H1 (cell line): ENCODE measurements around the gene SLC19A3. TPM values are rescaled to one million over a fixed set of nuclear protein-coding genes. Genes with fewer than 3 reads are reported as not detected.

Experiments
- CTCF ChIA-PET: fragments of 300-600 bp; sonication (Branson Sonifier 250); formaldehyde crosslinking; loops from one replicate; lab custom pipeline; 2021; ENCODE audit not compliant: partially characterized antibody; lab: Charles Lee
- POLR2A ChIA-PET: fragments of 300-600 bp; sonication (Branson Sonifier 250); formaldehyde crosslinking; loops from one replicate; lab custom pipeline; 2021; ENCODE audit warnings: inconsistent platforms; ENCODE audit not compliant: partially characterized antibody; lab: Charles Lee
- DNase-seq, 2 experiments: peaks; one replicate each; pipeline versions ENCODE4 v3.0.0 to v3.0.0-alpha.2; 2010 to 2022; ENCODE audit warnings: low spot score in 2 of 2, low read depth in 1 of 2, mixed read lengths in 1 of 2
- FAIRE-seq: peaks from 2 replicates; lab custom pipeline; 2011; peaks lifted over from hg19 to GRCh38; lab: Jason Lieb, UNC
- H2AFZ ChIP-seq: 2 replicates; pipeline ENCODE4 v1.8.1; 2012; ENCODE audit warnings: low read length, inconsistent platforms
- H2AK5ac ChIP-seq: 2 replicates; pipeline ENCODE4 v1.6.1; 2013; ENCODE audit warnings: low read depth, low read length
- H2BK120ac ChIP-seq: replicated peaks from 2 replicates; pipeline ENCODE3; 2013; ENCODE audit warnings: low read depth, low read length, inconsistent platforms
- H2BK12ac ChIP-seq: 2 replicates; pipeline ENCODE4 v1.6.1; 2013; ENCODE audit warnings: low read depth, low read length
- H2BK15ac ChIP-seq: 2 replicates; pipeline ENCODE4 v1.6.1; 2013; ENCODE audit warnings: low read length
- H2BK20ac ChIP-seq: 2 replicates; pipeline ENCODE4 v1.6.1; 2013; ENCODE audit warnings: low read length
- H2BK5ac ChIP-seq: 2 replicates; pipeline ENCODE4 v1.6.1; 2013; ENCODE audit warnings: low read depth, low read length
- H3K14ac ChIP-seq: 2 replicates; pipeline ENCODE4 v1.6.1; 2013; ENCODE audit warnings: inconsistent platforms; ENCODE audit not compliant: insufficient read length
- H3K18ac ChIP-seq: 2 replicates; pipeline ENCODE4 v1.6.1; 2013; ENCODE audit warnings: low read length; ENCODE audit errors: extremely low read depth
- H3K23ac ChIP-seq: 2 replicates; pipeline ENCODE4 v1.6.1; 2013; ENCODE audit warnings: inconsistent platforms; ENCODE audit not compliant: insufficient read length
- H3K23me2 ChIP-seq: 2 replicates; pipeline ENCODE4 v1.6.1; 2013; ENCODE audit warnings: low read depth, low read length
- H3K27ac ChIP-seq: 2 replicates; pipeline ENCODE4 v1.6.1; 2011; ENCODE audit warnings: low read depth, low read length, inconsistent platforms
- H3K27me3 ChIP-seq, 4 experiments: replicated peaks in 1 of 4; 1 replicate in 1 of 4; 2 replicates in 3 of 4; pipeline versions ENCODE4 v1.6.1 to v1.8.1; 2011 to 2013; ENCODE audit warnings: low read length in 3 of 4, mild to moderate bottlenecking in 3 of 4, inconsistent platforms in 2 of 4, mixed read lengths in 2 of 4, moderate library complexity in 1 of 4; ENCODE audit not compliant: control insufficient read depth in 3 of 4, insufficient read depth in 3 of 4; ENCODE audit errors: extremely low read depth in 1 of 4
- H3K36me3 ChIP-seq, 4 experiments: 2 replicates each; pipeline versions ENCODE4 v1.6.1 to v1.8.1; 2011 to 2013; ENCODE audit warnings: mild to moderate bottlenecking in 4 of 4, low read length in 3 of 4, moderate library complexity in 2 of 4, control low read depth in 1 of 4, inconsistent platforms in 1 of 4; ENCODE audit not compliant: insufficient read depth in 4 of 4, control insufficient read depth in 2 of 4
- H3K4ac ChIP-seq: replicated peaks from 2 replicates; pipeline ENCODE3; 2013; ENCODE audit warnings: low read length, low read depth, mixed read lengths, inconsistent platforms; ENCODE audit not compliant: insufficient read length
- H3K4me1 ChIP-seq, 4 experiments: replicated peaks in 1 of 4; 1 replicate in 1 of 4; 2 replicates in 3 of 4; pipeline versions ENCODE4 v1.6.1 to v1.8.1; 2011 to 2013; ENCODE audit warnings: low read length in 3 of 4, inconsistent platforms in 2 of 4, mixed read lengths in 1 of 4; ENCODE audit not compliant: insufficient read depth in 4 of 4, control insufficient read depth in 3 of 4
- H3K4me2 ChIP-seq, 2 experiments: 2 replicates each; pipeline versions ENCODE4 v1.6.1 to v1.8.1; 2011 to 2013; ENCODE audit warnings: low read depth in 2 of 2, low read length in 2 of 2, control low read depth in 1 of 2, inconsistent platforms in 1 of 2, mild to moderate bottlenecking in 1 of 2; ENCODE audit not compliant: insufficient read depth in 1 of 2
- H3K4me3 ChIP-seq, 4 experiments: fragments of 200-600, 300-600 bp in 1 of 4; sonication (generic), shearing (Covaris generic), sonication (Bioruptor Twin) in 1 of 4; 2 replicates each; pipeline versions ENCODE4 v1.5.1 to v1.8.1; 2011 to 2016; ENCODE audit warnings: low read length in 4 of 4, low read depth in 3 of 4, control low read depth in 2 of 4, inconsistent platforms in 2 of 4, mild to moderate bottlenecking in 2 of 4, mixed read lengths in 1 of 4, moderate library complexity in 1 of 4; ENCODE audit not compliant: insufficient read depth in 2 of 4; ENCODE audit errors: extremely low read depth in 1 of 4
- H3K56ac ChIP-seq: replicated peaks from 2 replicates; pipeline ENCODE3; 2013; ENCODE audit warnings: low read depth, mild to moderate bottlenecking, mixed read lengths, low read length, inconsistent platforms; ENCODE audit not compliant: insufficient read length
- H3K79me1 ChIP-seq: 2 replicates; pipeline ENCODE4 v1.6.1; 2013; ENCODE audit warnings: low read depth, low read length, control low read depth
- H3K79me2 ChIP-seq, 2 experiments: 2 replicates each; pipeline versions ENCODE4 v1.6.1 to v1.8.1; 2012 to 2013; ENCODE audit warnings: low read length in 2 of 2, mild to moderate bottlenecking in 2 of 2, inconsistent platforms in 1 of 2; ENCODE audit not compliant: insufficient read depth in 2 of 2, control insufficient read depth in 1 of 2
- H3K9ac ChIP-seq, 4 experiments: replicated peaks in 1 of 4; 1 replicate in 1 of 4; 2 replicates in 3 of 4; pipeline versions ENCODE4 v1.6.1 to v1.8.1; 2011 to 2013; ENCODE audit warnings: low read depth in 3 of 4, low read length in 3 of 4, control low read depth in 2 of 4, mild to moderate bottlenecking in 2 of 4, moderate library complexity in 2 of 4, inconsistent platforms in 1 of 4; ENCODE audit errors: extremely low read depth in 1 of 4
- H3K9me3 ChIP-seq, 2 experiments: 2 replicates each; pipeline versions ENCODE4 v1.6.1 to v1.8.1; 2012 to 2013; ENCODE audit warnings: mild to moderate bottlenecking in 2 of 2, moderate library complexity in 2 of 2, control low read depth in 1 of 2, inconsistent platforms in 1 of 2, low read depth in 1 of 2, low read length in 1 of 2, mixed read lengths in 1 of 2; ENCODE audit not compliant: insufficient read depth in 2 of 2
- H4K20me1 ChIP-seq, 2 experiments: replicated peaks in 1 of 2; 2 replicates each; pipeline versions ENCODE3 to v1.8.1; 2011 to 2013; ENCODE audit warnings: inconsistent platforms in 2 of 2, low read length in 2 of 2, mild to moderate bottlenecking in 1 of 2; ENCODE audit not compliant: insufficient read depth in 2 of 2, control insufficient read depth in 1 of 2
- H4K5ac ChIP-seq: 2 replicates; pipeline ENCODE4 v1.6.1; 2013; ENCODE audit warnings: low read length, low read depth, mixed read lengths, inconsistent platforms; ENCODE audit not compliant: insufficient read length
- H4K8ac ChIP-seq: 2 replicates; pipeline ENCODE4 v1.8.0; 2013; ENCODE audit warnings: mild to moderate bottlenecking, moderate library complexity, low read length, inconsistent platforms; ENCODE audit not compliant: insufficient read depth; ENCODE audit errors: extremely low read depth
- H4K91ac ChIP-seq: replicated peaks from 2 replicates; pipeline ENCODE3; 2013; ENCODE audit warnings: low read length, mixed read lengths, inconsistent platforms; ENCODE audit not compliant: insufficient read length
- CBX8 ChIP-seq: fragments of 300-800, 300-1000 bp; sonication (generic); IDR thresholded peaks from 2 replicates; pipeline ENCODE4 v1.7.1; 2016; ENCODE audit warnings: low read depth, low read length, borderline replicate concordance
- CEBPB ChIP-seq: IDR thresholded peaks from 2 replicates; pipeline ENCODE4 v1.6.1; 2012; ENCODE audit warnings: low read depth, low read length
- EGR1 ChIP-seq: IDR thresholded peaks from 2 replicates; pipeline ENCODE4 v1.6.1; 2011; ENCODE audit warnings: low read depth, low read length, borderline replicate concordance
- POLR2AphosphoS5 ChIP-seq: IDR thresholded peaks from 2 replicates; pipeline ENCODE4 v1.6.1; 2011; ENCODE audit warnings: low read depth, low read length
- TBP ChIP-seq: IDR thresholded peaks from 2 replicates; pipeline ENCODE4 v1.6.1; 2011; ENCODE audit warnings: low read depth, low read length, improper control_type of control experiment
- WGBS, 2 experiments: shearing (Covaris generic) in 1 of 2; methylation state at CpG; one replicate each; pipeline versions ENCODE4 v1.1.6 to v1.1.7; 2013 to 2015; ENCODE audit warnings: low lambda C conversion rate in 2 of 2, mixed read lengths in 2 of 2, inconsistent platforms in 1 of 2, low coverage in 1 of 2, missing lambda C conversion rate in 1 of 2; ENCODE audit not compliant: insufficient replicate concordance in 2 of 2, insufficient coverage in 1 of 2, insufficient read length in 1 of 2; ENCODE audit errors: extremely low coverage in 1 of 2, missing lambda C conversion rate in 1 of 2; 5-methylcytosine and 5-hydroxymethylcytosine counted together
- polyA plus RNA-seq, 7 experiments: library from polyadenylated mRNA; depleted of rRNA in 3 of 7; stranded (reverse) in 5 of 7; unstranded in 2 of 7; fragments of >200 nt in 5 of 7; fragments of 200-250 nt in 2 of 7; gene quantifications; 1 replicate in 5 of 7; 2 replicates in 1 of 7; 4 replicates in 1 of 7; pipeline versions ENCODE4 v1.2.1 to v1.2.3, GENCODE V29; 2011 to 2013; ENCODE audit warnings: missing spikeins in 2 of 7, mixed read lengths in 2 of 7
- total RNA-seq: library from RNA; stranded (reverse); fragmentation: NEBNext Ultra II Directional; extraction: Animal tissue kit (Norgen Biotek cat#: 25700); gene quantifications from 2 replicates; pipeline ENCODE4 v1.2.1, GENCODE V29; 2021

The SLC19A3 gene
- total and polyA plus RNA-seq, 2 of the 8 experiments (the other 6 are each of a cell fraction or from before 2014, with no cell fraction given), result 7.0 to 9.8 TPM

DNA sequence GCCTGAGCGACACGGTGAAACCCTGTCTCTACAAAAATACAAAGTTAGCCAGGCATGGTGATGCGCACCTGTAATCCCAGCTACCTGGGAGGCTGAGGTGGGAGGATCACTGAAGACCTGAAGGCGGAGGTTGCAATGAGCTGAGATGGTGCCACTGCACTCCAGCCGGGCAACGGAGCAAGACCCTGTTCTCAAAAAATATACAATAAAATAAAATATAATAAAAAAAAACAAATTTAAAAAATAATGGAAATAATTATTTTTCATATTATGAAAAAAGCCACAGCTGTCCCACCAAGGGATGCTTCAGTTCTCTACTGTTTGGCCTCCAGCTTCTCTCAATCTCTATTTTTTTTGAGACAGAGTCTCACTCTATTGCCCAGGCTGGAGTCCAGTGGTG lies 10.4 kb downstream of the SLC19A3 start:
- Histone ChIP-seq H2AK5ac (no peak overlapping the region), H3K4ac (no peak overlapping the region), H3K4me3 (no peak overlapping the region), H3K23ac (no peak overlapping the region), H3K27ac (no peak overlapping the region), H3K79me1 (no peaks in the 10 kb centered on the region), H3K14ac (no peak overlapping the region), H3K4me2 (no peak overlapping the region), H2BK15ac (no peak overlapping the region), H3K9ac (no peak overlapping the region), H3K79me2 (no peaks in the 10 kb centered on the region), H3K23me2 (no peaks in the 10 kb centered on the region), H3K9me3 (no peaks in the 10 kb centered on the region), H4K5ac (no peak overlapping the region), H2BK120ac (no peak overlapping the region), H2BK20ac (no peak overlapping the region), H3K36me3 (no peaks in the 10 kb centered on the region), H4K20me1 (no peaks in the 10 kb centered on the region), H3K4me1 (no peaks in the 10 kb centered on the region), H2BK5ac (no peak overlapping the region), H2AFZ (no peak overlapping the region), H4K8ac (no peak overlapping the region), H3K56ac (no peak overlapping the region), H3K27me3 (no peaks in the 10 kb centered on the region), H3K18ac (no peak overlapping the region), H2BK12ac (no peak overlapping the region), H4K91ac (no peak overlapping the region)
- DNase-seq (no peak), FAIRE-seq (no peak)
- no peak for TF ChIP-seq CBX8
- TF ChIP-seq EGR1, result no peak
- TF ChIP-seq POLR2AphosphoS5, result no peak
- TF ChIP-seq CEBPB, result no peak
- TF ChIP-seq TBP, result no peak
- 88% methylated on average over 6 of the region's 6 CpGs; no CpG with 5 or more reads in 1 of the 2 experiments for WGBS, 2 experiments
- CTCF ChIA-PET, result interaction anchor here (1.1 to 1.4 kb wide), 2 partner anchors 13 to 34 kb away, joined by 3 read pairs; no protein-coding TSS in a partner anchor
- POLR2A ChIA-PET, result interaction anchor here (0.6 kb wide), 1 partner anchor 83 kb away, joined by 4 read pairs; no protein-coding TSS in a partner anchor
